HG02571 (cell line): ENCODE measurements around the gene LBHD2.
"Not testable (repeated sequence)": the region's sequence is repeated elsewhere in the genome, so short reads cannot be mapped to it uniquely, and the experiment has no call there.

Experiments used
- ATAC-seq: cut with Tn5 transposase; IDR thresholded peaks from one replicate; pipeline ENCODE4 v1.9.1; 2021; ENCODE audit warnings: mild to moderate bottlenecking, moderate library complexity; ENCODE audit not compliant: unreplicated experiment

The LBHD2 gene

GRCh38 chr14:103084021-103084919 lies at the start of gene LBHD2:
LBHD2 (plus strand) TSS chr14:103084210; CDS start chr14:103086013, 1,803 bp downstream.
- ATAC-seq = no peak

DNA sequence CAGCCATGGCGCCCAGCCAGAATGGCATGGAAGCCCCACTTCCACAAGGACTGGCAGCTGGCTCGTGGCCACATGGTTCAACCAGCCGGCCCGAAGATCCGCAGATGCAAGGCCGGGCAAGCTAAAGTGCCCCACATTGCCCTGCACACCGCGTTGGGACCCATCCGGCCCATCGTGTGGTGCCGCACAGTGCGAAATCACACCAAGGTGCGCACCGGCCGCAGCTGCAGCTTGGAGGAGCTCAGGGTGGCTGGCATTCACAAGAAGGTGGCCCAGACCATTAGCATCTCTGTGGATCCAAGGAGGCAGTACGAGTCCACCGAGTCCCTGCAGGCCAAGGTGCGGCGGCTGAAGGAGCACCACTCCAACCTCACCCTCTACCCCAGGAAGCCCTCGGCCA lies 42.5 kb upstream of the LBHD2 start:
- ATAC-seq = no peak

DNA sequence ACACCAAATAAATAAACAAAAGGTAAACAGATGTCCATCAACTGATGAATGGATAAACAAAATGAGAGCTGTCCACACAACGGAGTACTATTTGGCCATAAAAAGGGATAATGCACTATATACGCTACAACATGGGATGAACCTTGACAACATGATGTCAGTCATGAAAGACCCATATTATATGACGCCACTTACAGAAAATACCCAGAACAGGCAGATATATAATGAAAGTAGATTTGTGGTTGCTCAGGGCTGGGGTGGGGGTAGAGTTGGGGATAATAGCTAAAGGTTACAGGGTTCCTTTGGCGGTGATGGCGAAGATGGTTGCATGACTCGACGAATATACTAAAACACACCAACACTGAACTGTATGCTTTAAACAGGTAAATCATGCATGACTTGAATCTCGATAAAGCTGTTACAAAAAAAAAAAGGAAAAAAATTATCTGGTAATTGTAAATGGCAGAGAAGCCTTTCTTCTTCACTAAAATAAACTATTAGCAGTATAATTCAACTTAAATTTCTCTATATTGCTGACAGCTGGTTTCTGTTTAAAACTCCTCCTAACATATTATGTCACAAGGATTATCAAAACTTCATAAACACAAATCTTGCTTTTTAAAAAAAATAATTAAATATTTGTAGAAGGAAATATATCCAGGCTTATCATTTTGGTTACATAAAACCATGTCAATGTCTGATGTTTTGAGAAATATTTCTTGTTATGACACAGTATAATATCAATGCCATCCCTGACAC lies 40.6 kb upstream of the LBHD2 start:
- no peak for ATAC-seq

DNA sequence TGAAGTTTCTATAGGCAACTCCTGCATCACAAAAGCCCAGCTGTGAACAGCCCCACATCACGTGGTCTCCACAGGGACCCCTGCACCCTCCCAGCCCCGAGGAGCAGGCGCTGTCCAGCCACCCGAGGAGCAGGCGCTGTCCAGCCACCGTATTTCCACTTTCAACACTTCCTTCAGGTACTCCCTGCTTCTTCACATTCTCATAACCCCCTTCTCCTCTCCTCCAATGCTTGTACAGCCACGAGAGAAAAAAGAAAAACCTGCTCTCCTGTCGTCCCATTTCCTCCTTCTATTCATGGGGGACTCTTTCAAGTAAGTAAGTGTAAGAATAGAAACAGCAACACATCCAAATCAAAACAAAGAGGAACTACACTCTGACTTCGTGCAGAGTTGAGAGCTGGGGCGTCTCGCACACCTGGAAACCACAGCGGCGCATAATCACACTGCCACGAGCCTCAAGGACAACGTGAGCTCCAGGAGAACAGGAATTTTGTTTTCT lies 38.6 kb upstream of the LBHD2 start:
- no peak for ATAC-seq

- ATAC-seq = not testable (repeated sequence)
These were observed 36.6 kb upstream of the LBHD2 start for GRCh38 chr14:103047453-103047852.

DNA sequence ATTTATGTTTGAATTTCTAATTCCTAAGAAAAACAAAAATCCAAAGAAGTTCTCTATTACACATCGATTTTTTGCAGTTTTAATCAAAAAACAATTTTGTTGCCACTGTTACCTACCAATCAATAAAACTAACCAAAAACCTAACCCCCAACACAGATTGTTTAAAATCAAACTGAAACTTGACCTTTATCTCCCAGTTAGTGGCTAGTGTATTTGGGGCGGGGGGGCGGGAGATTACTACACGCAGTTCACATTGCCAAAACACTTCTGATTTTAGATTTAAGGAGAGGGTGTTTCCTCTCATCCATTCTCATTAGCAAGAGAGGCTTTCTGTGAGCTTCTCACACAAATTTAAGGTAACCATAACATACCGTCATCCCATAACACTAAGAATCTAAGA lies 33.1 kb upstream of the LBHD2 start:
- no peak for ATAC-seq

DNA sequence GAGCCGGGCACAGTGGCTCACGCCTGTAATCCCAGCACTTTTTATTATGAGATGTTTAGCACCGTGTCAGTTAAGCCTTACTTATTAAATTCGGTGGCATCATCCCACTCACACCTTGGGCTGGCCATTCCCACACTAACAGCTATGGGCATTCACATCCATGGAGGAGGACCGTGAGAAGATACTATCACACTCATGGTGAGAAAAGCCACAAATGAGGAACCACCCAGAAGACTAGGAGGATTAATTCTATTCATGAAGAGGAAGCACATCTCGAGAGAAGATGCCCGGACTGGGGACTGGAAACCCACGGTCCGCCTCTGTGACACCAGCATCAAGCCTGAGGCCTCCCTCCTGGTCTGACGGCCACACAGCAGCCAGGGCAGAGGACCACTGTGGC lies 31.6 kb upstream of the LBHD2 start:
- no peak for ATAC-seq

DNA sequence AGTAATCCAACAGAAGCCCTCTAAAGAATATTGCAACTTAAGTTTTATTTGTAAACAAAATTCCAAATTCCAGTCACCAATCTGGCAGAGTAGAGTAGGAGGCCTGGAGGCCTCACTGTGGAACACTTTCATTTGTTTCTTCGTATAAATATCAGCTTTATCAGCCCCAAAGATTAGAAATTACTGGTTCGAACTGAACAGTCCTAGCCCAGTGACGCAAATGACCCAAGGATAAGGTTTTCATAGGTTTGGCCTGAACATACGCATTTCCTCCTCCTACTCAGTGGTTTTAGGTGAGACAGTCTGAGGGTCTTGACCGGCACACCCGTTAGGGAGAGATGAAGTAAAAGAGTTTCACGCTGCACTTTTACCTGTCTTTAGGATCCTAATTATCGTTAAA lies 28.3 kb upstream of the LBHD2 start:
- no peak for ATAC-seq

- no peak for ATAC-seq
These were observed 27.5 kb upstream of the LBHD2 start for GRCh38 chr14:103056322-103057027.

- no peak for ATAC-seq
These were observed 27.0 kb upstream of the LBHD2 start for GRCh38 chr14:103057028-103057371.

DNA sequence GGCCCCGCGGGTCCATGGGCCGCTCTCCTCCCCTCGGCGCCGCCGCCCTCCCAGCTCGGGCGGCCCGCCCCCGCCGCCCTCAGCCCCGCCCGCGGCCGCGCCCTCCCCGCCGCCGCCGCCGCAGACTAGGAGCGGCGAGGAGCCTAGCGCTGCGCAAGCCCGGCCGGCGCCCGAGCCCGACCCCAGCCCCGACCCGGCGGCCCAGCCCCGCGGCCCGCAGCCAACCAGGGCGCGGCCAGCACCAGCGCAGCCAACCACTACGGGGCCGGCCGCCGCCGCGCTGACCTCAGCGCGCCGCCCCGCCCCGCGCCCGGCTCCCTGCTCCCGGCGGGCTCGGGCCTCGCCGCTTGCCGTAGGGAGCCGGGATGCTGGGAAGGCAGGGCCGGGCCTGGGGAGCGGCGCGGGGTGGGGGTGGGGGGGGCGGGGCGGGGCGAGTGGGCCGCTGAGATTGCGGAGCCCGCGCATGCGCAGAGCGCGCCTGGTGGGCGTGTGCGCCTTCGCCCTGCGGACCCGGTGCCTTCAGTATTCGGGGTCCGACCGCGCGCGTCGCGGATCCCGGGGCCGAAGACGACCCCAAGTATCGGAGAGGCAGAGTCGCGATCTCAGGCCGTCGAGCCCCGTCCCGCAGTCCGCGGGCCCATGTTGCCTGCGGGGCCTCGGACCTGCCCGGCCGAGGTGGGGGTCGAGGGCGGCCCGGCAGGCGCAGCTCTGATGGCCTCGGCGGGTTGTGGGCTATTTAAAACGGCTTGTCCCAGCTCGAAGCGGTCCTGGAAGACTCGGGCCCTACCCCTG lies 26.4 kb upstream of the LBHD2 start, which contains the start of gene CDC42BPB:
TSS of gene CDC42BPB (minus strand) at position 178 of the 792 bp plus-strand sequence. CDS start 376 bp downstream, outside the sequence.
- peak; percentile 64 for ATAC-seq

DNA sequence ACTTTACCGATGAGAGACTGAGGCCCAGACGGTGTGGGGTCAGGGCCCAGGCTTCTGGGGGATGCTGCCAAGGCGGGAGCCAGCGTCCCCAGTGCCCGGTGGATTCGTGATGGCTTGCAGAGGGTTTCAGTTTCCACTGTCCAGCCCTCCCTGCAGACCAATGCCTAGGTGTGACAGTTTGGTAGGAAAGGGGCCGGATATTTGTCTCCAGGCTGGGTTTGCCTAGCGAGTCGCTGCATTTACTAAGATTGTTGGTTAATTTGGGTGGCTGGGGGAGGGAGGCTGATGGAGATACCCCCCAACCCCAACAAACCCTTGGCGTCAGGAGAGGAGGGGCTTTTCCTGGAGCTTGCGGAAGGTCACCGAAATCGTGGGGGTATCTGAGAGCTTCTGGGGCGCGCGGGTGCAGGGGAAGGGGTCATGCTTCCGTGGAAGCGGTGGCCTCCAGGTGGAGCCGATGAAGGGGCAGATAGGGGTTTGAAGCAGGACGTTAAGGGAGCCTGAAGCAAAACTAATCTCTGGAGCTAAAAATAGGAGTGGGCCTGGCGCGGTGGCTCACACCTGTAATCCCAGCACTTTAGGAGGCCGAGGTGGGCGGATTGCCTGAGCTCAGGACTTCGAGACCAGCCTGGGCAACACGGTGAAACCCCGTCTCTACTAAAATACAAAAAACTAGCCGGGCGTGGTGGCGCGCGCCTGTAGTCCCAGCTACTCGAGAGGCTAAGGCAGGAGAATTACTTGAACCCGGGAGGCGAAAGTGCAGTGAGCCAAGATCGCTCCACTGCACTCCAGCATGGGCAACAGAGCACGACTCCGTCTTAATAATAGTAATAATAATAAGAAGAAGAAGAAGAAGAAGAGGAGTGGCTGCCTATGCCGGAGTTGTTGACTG lies 25.6 kb upstream of the LBHD2 start:
- no peak for ATAC-seq

- no peak for ATAC-seq
These were observed 24.5 kb upstream of the LBHD2 start for GRCh38 chr14:103059556-103059955.

DNA sequence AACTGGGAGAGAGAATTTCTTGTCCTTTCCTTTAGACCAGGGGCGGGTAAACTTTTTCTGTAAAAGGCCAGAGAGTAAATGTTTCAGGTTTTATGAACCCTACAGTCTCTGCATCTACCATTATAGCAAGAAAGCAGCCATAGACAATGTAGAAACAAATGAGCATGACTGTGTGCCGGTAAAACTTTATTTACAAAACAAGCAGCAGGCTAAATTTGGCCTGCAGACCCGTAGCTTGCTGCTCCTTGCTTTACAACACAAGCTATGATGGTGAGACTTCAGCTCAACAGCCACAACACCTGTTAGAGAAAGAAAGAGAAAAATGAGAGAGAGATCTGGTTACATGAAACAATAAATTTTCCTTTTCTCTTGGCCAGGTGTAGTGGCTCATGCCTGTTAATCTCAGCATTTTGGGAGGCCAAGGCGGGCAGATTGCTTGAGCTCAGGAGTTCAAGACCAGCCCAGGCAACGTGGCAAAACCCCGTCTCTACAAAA lies 22.5 kb upstream of the LBHD2 start:
- ATAC-seq = no peak

- no peak for ATAC-seq
These were observed 19.6 kb upstream of the LBHD2 start for GRCh38 chr14:103064436-103064835.

DNA sequence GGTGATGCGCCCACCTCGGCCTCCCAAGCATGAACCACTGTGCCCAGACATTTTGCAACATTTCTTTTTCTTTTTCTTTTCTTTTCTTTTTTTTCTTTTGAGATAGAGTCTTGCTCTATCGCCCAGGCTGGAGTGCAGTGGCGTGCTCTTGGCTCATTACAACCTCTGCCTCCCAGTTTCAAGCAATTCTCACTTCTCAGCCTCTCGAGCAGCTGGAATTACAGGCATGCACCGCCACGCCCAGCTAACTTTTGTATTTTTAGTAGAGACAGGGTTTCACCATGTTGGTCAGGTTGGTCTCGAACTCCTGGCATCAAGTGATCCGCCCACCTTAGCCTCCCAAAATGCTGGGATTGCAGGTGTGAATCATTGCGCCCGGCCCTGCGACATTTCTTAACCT lies 19.0 kb upstream of the LBHD2 start:
- ATAC-seq = no peak

GRCh38 chr14:103065861-103066260 lies 18.1 kb upstream of the LBHD2 start:
- no peak for ATAC-seq

DNA sequence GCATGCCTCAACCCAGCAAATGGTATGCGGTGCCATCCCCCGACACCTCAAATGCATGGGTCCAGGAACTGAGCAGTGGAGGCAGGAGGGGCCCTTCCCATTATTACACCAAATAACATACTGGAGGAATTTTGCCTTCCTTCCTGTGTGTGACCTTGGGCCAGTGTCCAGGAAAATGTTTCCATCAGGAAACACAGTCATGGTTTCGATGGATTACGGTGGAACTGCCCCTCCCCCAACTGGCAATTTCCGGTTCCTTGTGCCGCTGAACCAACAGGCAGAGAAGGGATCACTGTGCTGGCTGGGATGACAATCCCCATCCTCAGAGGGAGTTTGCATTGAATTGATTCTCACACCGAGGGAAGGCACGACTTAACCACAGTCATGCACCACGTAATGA lies 17.6 kb upstream of the LBHD2 start:
- ATAC-seq = no peak

GRCh38 chr14:103067231-103067954 lies 16.6 kb upstream of the LBHD2 start:
- ATAC-seq = no peak
